Fibroblast of lung (primary cell): ENCODE data around the gene SLC28A2. TPM values are rescaled to one million over a fixed set of nuclear protein-coding genes. Genes with fewer than 3 reads are reported as not detected.

Source experiments
- DNase-seq, 2 donors: peaks; one replicate each; pipeline versions ENCODE4 v3.0.0 to v3.0.0-alpha.2; 2010; ENCODE audit warnings: low read depth in 2 of 2
- H2AFZ ChIP-seq: 2 replicates; pipeline ENCODE4 v1.5.1; 2012; ENCODE audit warnings: low read length, control low read depth, inconsistent platforms
- H3K27ac ChIP-seq: 2 replicates; pipeline ENCODE4 v1.5.1; 2011; ENCODE audit warnings: low read length, control low read depth; ENCODE audit not compliant: insufficient read depth
- H3K27me3 ChIP-seq: 2 replicates; pipeline ENCODE4 v1.5.1; 2011; ENCODE audit warnings: mild to moderate bottlenecking, low read length; ENCODE audit not compliant: control insufficient read depth, insufficient read depth
- H3K36me3 ChIP-seq: 2 replicates; pipeline ENCODE4 v1.5.1; 2011; ENCODE audit warnings: low read length; ENCODE audit not compliant: control insufficient read depth, insufficient read depth
- H3K4me1 ChIP-seq: 2 replicates; pipeline ENCODE4 v1.5.1; 2011; ENCODE audit warnings: low read length; ENCODE audit not compliant: control insufficient read depth, insufficient read depth; ENCODE audit errors: extremely low read depth
- H3K4me2 ChIP-seq: 2 replicates; pipeline ENCODE4 v1.5.1; 2011; ENCODE audit warnings: low read length, control low read depth; ENCODE audit not compliant: insufficient read depth; ENCODE audit errors: extremely low read depth
- H3K4me3 ChIP-seq, 4 experiments: fragments of 200-600 bp in 1 of 4; sonication (generic) in 1 of 4; replicated peaks in 1 of 4; 2 replicates each; pipeline ENCODE4 v1.5.1; 2011 to 2016; ENCODE audit warnings: low read length in 4 of 4, low read depth in 3 of 4, mild to moderate bottlenecking in 3 of 4, control low read depth in 2 of 4, inconsistent platforms in 1 of 4, mixed read lengths in 1 of 4; ENCODE audit not compliant: insufficient read depth in 1 of 4; ENCODE audit errors: control extremely low read depth in 1 of 4
- H3K79me2 ChIP-seq: 2 replicates; pipeline ENCODE4 v1.5.1; 2012; ENCODE audit warnings: mild to moderate bottlenecking, low read length, inconsistent platforms; ENCODE audit not compliant: control insufficient read depth, insufficient read depth
- H3K9ac ChIP-seq: 2 replicates; pipeline ENCODE4 v1.5.1; 2011; ENCODE audit warnings: mild to moderate bottlenecking, low read length, control low read depth; ENCODE audit not compliant: insufficient read depth
- H3K9me3 ChIP-seq: 2 replicates; pipeline ENCODE4 v1.5.1; 2012; ENCODE audit warnings: low read depth, low read length; ENCODE audit not compliant: control insufficient read depth, insufficient read depth
- H4K20me1 ChIP-seq: 2 replicates; pipeline ENCODE4 v1.5.1; 2011; ENCODE audit warnings: low read length; ENCODE audit not compliant: control insufficient read depth, insufficient read depth; ENCODE audit errors: extremely low read depth
- CTCF ChIP-seq, 2 donors: IDR thresholded peaks in 1 of 2; conservative IDR thresholded peaks in 1 of 2; 1 replicate in 1 of 2; 2 replicates in 1 of 2; pipeline ENCODE4 v1.5.1; 2011 to 2012; ENCODE audit warnings: low read length in 2 of 2, control low read depth in 1 of 2, inconsistent platforms in 1 of 2, low read depth in 1 of 2, mild to moderate bottlenecking in 1 of 2
- EZH2 ChIP-seq: IDR thresholded peaks from 2 replicates; pipeline ENCODE4 v1.5.1; 2012; ENCODE audit warnings: low read length, control low read depth, mild to moderate bottlenecking; ENCODE audit errors: missing control alignments
- polyA plus RNA-seq, 2 donors: library from polyadenylated mRNA; depleted of rRNA in 1 of 2; stranded (reverse) in 1 of 2; unstranded in 1 of 2; fragments of >200 nt; gene quantifications; 2 replicates each; pipeline ENCODE4 v1.2.1, GENCODE V29; 2011 to 2012; ENCODE audit warnings: missing spikeins in 1 of 2
- total RNA-seq: library from RNA; depleted of rRNA; stranded (reverse); fragments of >200 nt; gene quantifications from 2 replicates; pipeline ENCODE4 v1.2.1, GENCODE V29; 2014

SLC28A2 gene
- total and polyA plus RNA-seq, 2 donors (not counting 1 experiment from before 2014, with no cell fraction given), result not detected

GRCh38 chr15:45326741-45327140, 74.7 kb downstream of the SLC28A2 start:
- H4K20me1 ChIP-seq, result no peaks in the 10 kb centered on the region
- H3K27ac ChIP-seq, result no peak overlapping the region
- no peak overlapping the region for H3K9ac ChIP-seq
- TF ChIP-seq EZH2 (no peak), CTCF (conservative IDR thresholded peaks at IDR 0.05 in 1 of 2, IDR thresholded peaks at IDR 0.05 in 1 of 2; ENCODE audit: low read depth in 1 of 2, low read length in 2 of 2) (no peak)
- H2AFZ ChIP-seq, result no peak overlapping the region
- H3K36me3 ChIP-seq, result no peaks in the 10 kb centered on the region
- no peaks in the 10 kb centered on the region for H3K9me3 ChIP-seq
- DNase-seq, result no peak
- H3K4me3 ChIP-seq, result no peak overlapping the region
- no peak overlapping the region for H3K4me2 ChIP-seq
- no peaks in the 10 kb centered on the region for H3K27me3 ChIP-seq
- H3K4me1 ChIP-seq, result no peaks in the 10 kb centered on the region
- H3K79me2 ChIP-seq, result no peaks in the 10 kb centered on the region

Other genes starting within 250 kb of the SLC28A2 start
- 4.6 and 8.9 TPM in 2 replicates for gene SORD, start 229.0 kb upstream of the SLC28A2 start, total RNA-seq
- gene SORD, start 229.0 kb upstream of the SLC28A2 start, polyA plus RNA-seq, result 13.0 and 16.9 TPM in 2 replicates
- gene DUOX2, start 138.1 kb upstream of the SLC28A2 start, total RNA-seq, result not detected in 2 replicates
- not detected in 2 replicates for gene DUOX2, start 138.1 kb upstream of the SLC28A2 start, polyA plus RNA-seq
- gene DUOXA2, start 137.9 kb upstream of the SLC28A2 start, total RNA-seq, result not detected in 2 replicates
- gene DUOXA2, start 137.9 kb upstream of the SLC28A2 start, polyA plus RNA-seq, result not detected in 2 replicates
- gene DUOXA1, start 122.4 kb upstream of the SLC28A2 start, total RNA-seq, result not detected in 2 replicates
- not detected in 2 replicates for gene DUOXA1, start 122.4 kb upstream of the SLC28A2 start, polyA plus RNA-seq
- not detected in 2 replicates for gene DUOX1, start 122.2 kb upstream of the SLC28A2 start, total RNA-seq
- not detected in 2 replicates for gene DUOX1, start 122.2 kb upstream of the SLC28A2 start, polyA plus RNA-seq
- 3.3 and 3.6 TPM in 2 replicates for gene SHF, start 64.3 kb upstream of the SLC28A2 start, total RNA-seq
- 0.82 and 0.85 TPM in 2 replicates for gene SHF, start 64.3 kb upstream of the SLC28A2 start, polyA plus RNA-seq
- 0.17 and 0.26 TPM in 2 replicates for gene GATM, start 126.3 kb downstream of the SLC28A2 start, total RNA-seq
- 0.07 and 0.14 TPM in 2 replicates for gene GATM, start 126.3 kb downstream of the SLC28A2 start, polyA plus RNA-seq